NCI-H2081 treated with DMSO at 0.1 percent for 48 hours (cell line): ENCODE results near the gene ADCY4.
"Not testable (repeated sequence)": the region's sequence is repeated elsewhere in the genome, so short reads cannot be mapped to it uniquely, and the experiment has no call there.

Experiments used
- DNase-seq: peaks from one replicate; lab custom pipeline; 2025; lab: John Stamatoyannopoulos, UW

ADCY4 gene

GRCh38 chr14:24334431-24335291, at the start of gene ADCY4:
Gene ADCY4 (minus strand): TSS chr14:24335071. CDS start chr14:24334652, 419 bp downstream.
- no peak for DNase-seq

GRCh38 chr14:24384169-24384568, 49.3 kb upstream of the ADCY4 start:
- DNase-seq, result no peak

- DNase-seq, result no peak
Observed at GRCh38 chr14:24382064-24382371, 47.1 kb upstream of the ADCY4 start.

- no peak for DNase-seq
Observed at GRCh38 chr14:24381363-24382063, 46.6 kb upstream of the ADCY4 start.

GRCh38 chr14:24379907-24380730, 45.2 kb upstream of the ADCY4 start:
- DNase-seq, result no peak

GRCh38 chr14:24378981-24379906, 44.4 kb upstream of the ADCY4 start:
- DNase-seq, result no peak

GRCh38 chr14:24378327-24378726, 43.5 kb upstream of the ADCY4 start:
- no peak for DNase-seq

- no peak for DNase-seq
Observed at GRCh38 chr14:24377657-24378056, 42.8 kb upstream of the ADCY4 start.

- no peak for DNase-seq
Observed at GRCh38 chr14:24377126-24377525, 42.3 kb upstream of the ADCY4 start.

GRCh38 chr14:24376448-24377070, 41.7 kb upstream of the ADCY4 start:
- DNase-seq, result no peak

- no peak for DNase-seq
Observed at GRCh38 chr14:24372701-24373416, 38.0 kb upstream of the ADCY4 start.

- not testable (repeated sequence) for DNase-seq
Observed at GRCh38 chr14:24371605-24372004, 36.7 kb upstream of the ADCY4 start.

GRCh38 chr14:24370748-24371147, 35.9 kb upstream of the ADCY4 start:
- DNase-seq, result no peak

GRCh38 chr14:24369907-24370687, 35.2 kb upstream of the ADCY4 start:
- no peak for DNase-seq

- no peak for DNase-seq
Observed at GRCh38 chr14:24369463-24369862, 34.6 kb upstream of the ADCY4 start.

- DNase-seq, result no peak
Observed at GRCh38 chr14:24368562-24369252, 33.8 kb upstream of the ADCY4 start.

- DNase-seq, result no peak
Observed at GRCh38 chr14:24368212-24368561, 33.3 kb upstream of the ADCY4 start.

GRCh38 chr14:24367514-24368211, 32.8 kb upstream of the ADCY4 start, which contains the start of gene NFATC4:
Gene NFATC4 (plus strand): TSS chr14:24368184. CDS start chr14:24368341, 157 bp downstream.
- peak; percentile 44 for DNase-seq
